Right ventricle myocardium inferior (tissue), 1 donor: Measurements from ENCODE around the gene DIP2C. TPM values are rescaled to one million over a fixed set of nuclear protein-coding genes. Genes with fewer than 3 reads are reported as not detected.
A peak's percentile ranks its signal among the peaks of the same experiment; 100 is the strongest.
"Not testable (repeated sequence)": the region's sequence is repeated elsewhere in the genome, so short reads cannot be mapped to it uniquely, and the experiment has no call there.

Experiments
- ATAC-seq: fragments of 200-7000 bp; cut with Tn5 transposase; one replicate; pipeline ENCODE4 v1.9.1; 2020; ENCODE audit warnings: mild to moderate bottlenecking, moderate library complexity
- DNase-seq: peaks from one replicate; pipeline ENCODE4 v3.0.0; 2021; ENCODE audit errors: missing footprints
- intact Hi-C: fragments of 100-400 bp; cut with DNase I; formaldehyde crosslinking; loops from one replicate; pipeline ENCODE4 v1.11.0; 2022
- total RNA-seq: library from RNA; stranded (reverse); fragmentation: NEBNext Ultra II Directional; extraction: Animal tissue kit (Norgen Biotek cat#: 25700); gene quantifications from one replicate; pipeline ENCODE4 v1.2.1, GENCODE V29; 2021
- donor health status: DM: no; HTN: yes; CAD: no; lungs with severe emphysema.

The DIP2C gene
- total RNA-seq, 1 donor from 2014 or later: 28.3 TPM

DNA sequence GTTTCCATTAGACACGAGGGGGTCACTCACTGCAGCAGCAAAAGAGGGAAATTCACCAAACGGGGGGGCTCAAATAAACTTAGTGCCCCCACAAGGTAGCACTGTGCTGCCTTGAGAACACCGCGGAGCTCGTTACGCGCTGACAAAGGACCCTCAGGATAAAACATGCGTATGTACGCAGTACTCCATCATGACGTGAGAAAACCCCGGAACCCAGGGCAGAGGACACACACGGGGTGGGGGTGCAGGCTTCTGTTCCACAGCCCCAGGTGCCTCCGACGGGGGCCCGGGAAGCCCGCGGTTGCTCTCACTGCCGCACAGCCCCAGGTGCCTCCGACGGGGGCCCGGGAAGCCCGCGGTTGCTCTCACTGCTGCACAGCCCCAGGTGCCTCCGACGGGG, 321.8 kb downstream of the DIP2C start:
- intact Hi-C loops: no loop called here
- ATAC-seq (no peak), DNase-seq (no peak)

DNA sequence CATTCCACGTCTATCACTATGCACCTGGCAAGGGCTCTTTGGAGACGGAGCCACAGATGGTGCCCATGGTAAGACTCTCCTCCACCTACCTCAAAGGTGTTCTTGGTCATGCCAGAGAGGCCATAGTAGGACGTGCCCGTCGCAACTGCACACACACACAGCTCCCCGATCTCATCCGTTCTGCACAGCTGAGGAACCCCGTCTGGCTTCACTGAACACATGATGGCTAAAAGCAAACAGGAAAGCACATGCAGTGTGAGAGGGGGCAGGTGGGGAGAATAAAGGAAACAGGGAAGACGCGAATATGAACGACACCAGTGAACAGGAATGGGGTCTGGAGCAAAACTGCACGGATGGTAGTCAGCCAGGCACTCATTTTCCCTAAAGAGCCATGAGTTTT, 323.3 kb downstream of the DIP2C start:
- intact Hi-C loops: no loop called here
- ATAC-seq: no peak
- no peak for DNase-seq

DNA sequence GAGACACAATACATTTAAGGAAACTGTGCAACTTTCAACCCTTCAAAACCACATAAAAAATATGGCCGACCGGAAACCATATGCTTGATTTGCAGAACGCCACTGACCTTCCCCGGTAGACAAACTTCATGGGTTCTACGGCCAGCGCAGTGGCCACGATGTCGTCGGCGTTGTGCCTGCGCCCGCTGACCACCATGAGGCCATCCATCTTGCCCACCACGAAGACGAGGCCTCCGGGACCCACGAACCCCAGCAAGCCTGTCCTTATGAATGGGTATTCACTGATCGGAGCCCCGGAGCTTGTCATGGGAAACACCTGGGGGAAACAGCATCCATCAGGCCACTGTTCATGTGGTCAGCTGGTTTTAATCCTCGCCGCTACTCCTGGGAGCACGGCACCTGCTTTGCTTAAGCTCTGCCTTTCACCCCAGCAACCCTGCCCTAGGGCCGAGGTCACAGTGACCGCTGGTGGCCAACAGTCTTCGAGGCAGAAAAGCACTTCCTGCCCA, 325.1 kb downstream of the DIP2C start:
- intact Hi-C loops: no loop called here
- no peak for ATAC-seq
- DNase-seq: no peak

DNA sequence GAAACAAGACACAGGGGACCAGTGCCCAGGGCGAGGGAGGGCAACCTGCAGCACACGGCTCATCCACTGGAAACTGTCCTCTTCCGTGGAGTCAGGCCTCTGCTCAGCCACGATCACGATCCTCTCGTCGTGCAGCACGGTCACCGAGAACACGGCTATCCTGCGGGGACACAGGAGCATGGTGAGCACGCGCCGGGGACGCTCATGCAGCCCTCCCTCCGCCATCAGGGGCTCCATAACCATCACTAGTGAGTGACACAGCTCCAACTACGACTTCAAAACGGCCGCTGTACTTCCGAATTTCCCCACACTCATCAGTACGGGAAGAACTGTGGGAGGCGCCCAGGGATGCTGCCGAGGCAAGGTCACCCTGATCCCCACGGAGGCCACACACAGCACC, 326.3 kb downstream of the DIP2C start:
- ATAC-seq: no peak
- intact Hi-C loops: no loop called here
- no peak for DNase-seq

DNA sequence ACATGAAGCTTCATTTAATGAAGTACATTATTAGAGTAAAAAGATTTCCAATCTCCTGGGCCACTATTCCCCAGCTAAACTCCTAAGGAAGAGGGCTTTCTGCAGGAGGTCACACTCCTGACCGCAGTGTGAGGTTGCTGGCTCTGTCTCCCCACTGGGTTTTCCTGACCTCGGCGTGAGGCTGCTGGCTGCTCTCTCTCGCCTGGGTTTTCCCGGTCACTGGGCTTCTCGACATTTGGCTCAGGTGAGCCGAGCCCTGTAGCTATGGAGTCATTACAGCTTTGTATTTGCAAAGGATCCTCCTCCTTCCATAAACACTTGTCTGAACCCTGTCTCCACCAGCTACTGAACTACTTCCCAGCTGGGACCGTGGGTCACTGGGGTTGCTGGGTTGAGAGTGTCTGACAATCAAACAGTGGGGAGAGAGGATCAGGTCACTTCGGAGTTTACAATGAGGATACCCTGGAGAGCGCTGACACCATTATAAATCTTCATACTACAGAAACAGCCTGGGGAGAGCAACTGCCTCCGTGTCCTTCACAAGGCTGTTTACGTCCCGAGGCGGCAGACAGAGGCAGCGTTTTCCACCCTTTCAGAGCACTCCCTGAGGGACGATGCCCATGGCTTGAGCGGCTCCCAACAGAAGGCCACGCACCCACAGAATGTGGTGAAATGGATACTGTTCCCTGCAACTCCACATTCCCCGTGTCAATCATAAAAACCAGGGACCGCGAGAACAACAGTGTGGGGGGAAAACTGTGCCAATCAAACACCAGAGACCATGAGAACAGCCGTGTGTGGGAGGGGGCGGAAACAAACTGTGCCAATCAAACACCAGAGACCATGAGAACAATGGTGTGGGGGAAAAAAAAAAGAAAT, 328.0 kb downstream of the DIP2C start:
- no peak for ATAC-seq
- no peak for DNase-seq
- intact Hi-C loops: no loop called here

DNA sequence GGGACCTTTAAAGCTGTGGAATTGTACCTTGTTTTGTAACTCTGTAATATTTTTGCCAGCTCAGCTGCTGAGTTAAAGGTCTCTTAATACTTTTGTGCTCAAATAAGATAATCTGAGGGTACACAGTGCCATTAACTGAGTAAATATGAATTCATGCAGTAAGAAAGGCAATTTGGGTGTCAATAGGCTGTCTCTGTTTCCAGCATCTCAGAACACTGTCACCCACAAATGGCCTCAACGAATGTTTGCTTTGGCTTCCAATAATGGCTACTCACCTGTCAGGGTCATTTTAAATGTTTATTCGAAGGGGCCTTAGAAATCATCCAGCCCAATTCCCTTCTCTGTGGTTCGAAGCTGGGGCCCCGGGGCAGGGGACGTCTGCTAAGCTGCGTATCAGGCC, 328.8 kb downstream of the DIP2C start:
- intact Hi-C loops: no loop called here
- no peak for DNase-seq
- ATAC-seq: no peak

DNA sequence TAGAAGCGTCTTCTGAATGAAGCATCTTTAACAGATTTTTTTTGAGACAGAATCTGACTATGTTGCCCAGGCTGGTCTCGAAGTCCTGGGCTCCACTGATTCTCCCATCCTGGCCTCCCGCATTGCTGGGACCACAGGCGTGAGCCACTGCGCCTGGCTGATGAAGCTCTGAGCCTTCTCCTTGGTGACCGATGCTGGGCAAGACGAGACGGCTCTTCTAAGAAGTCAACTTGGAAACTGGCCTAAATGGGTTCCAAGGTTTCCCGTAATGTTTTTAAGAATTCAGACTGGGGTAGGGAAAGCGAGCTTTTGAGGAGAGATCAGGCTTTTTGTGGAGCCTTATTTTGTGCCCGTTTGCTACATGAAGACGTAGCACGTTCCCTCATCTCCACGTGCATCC, 329.7 kb downstream of the DIP2C start:
- ATAC-seq: no peak
- DNase-seq: no peak
- intact Hi-C loops: no loop called here

DNA sequence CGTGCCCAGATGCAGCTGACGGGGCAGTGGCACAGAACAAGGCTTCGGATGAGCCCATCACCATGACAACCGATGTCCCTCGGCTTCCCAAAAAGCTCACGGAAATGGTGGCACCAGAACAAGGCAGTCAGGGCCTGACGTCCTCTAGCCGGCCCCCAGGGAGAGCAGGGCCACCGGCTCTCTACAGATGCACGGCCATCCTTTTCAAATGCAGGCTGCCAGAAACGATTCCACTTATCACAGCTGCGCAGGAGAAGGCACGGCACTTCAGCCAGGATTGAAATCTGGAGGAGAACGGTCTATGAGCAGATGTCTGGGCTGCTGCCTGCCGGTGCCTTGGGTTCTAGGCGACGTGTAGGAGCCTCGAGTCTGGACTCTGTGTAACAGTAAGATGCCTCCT, 330.4 kb downstream of the DIP2C start:
- DNase-seq: no peak
- intact Hi-C loops: no loop called here
- ATAC-seq: peak; percentile 13

DNA sequence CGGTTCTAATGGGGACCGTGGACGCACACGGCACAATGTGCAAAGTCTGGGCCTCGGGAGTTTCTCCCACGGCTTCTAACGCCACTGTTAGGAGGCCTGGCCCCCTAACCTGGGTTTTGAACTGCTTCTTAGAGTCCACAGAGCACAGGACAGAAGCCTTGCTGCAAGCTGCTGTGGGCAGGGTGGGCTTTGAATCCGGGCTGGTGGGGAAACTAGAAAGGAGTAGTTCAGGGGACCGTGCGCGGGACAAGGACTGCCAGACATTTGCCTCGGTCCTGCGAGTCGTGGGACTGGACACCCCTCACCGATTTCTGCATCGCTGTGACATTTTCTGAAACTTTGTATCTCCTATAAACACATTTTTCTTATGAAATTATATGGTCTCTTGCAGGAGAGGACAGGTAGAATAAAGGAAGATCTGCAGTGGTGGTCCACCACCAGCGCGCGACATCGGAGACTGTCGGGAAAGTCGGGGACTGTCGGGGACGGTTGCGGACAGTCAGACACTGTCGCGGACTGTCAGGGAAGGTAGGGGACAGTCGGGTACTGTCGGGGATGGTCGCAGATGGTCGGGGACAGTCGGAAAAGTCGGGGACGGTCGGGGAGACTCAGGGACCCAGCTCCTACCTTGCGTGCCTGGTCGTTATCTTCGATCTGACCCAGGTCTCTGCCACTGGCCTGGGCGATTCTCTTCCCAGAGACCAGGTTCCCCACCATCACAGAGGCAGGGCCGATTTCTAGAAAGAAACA, 332.1 kb downstream of the DIP2C start:
- DNase-seq (no peak), ATAC-seq (no peak)
- intact Hi-C loops: no loop called here

DNA sequence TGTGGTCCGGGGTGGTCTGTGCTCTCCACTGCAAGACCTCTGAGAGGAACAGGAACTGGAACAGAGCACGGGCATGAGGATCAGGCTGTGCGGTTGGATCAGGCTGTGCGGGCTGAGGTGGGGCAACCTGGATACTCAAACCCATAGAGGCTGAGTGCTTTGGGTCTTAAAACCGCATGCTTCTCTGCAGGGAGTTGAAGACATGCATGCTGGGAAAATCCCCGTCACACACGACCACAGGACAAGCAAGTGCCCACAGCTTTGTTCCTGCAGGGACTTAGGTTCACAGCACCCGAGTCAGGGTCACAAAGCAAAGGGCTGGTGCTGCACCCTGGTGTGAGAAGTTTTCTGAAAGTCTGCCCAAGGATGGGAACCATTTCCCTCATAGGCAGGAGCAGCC, 333.0 kb downstream of the DIP2C start:
- DNase-seq (no peak), ATAC-seq (no peak)
- intact Hi-C loops: no loop called here

DNA sequence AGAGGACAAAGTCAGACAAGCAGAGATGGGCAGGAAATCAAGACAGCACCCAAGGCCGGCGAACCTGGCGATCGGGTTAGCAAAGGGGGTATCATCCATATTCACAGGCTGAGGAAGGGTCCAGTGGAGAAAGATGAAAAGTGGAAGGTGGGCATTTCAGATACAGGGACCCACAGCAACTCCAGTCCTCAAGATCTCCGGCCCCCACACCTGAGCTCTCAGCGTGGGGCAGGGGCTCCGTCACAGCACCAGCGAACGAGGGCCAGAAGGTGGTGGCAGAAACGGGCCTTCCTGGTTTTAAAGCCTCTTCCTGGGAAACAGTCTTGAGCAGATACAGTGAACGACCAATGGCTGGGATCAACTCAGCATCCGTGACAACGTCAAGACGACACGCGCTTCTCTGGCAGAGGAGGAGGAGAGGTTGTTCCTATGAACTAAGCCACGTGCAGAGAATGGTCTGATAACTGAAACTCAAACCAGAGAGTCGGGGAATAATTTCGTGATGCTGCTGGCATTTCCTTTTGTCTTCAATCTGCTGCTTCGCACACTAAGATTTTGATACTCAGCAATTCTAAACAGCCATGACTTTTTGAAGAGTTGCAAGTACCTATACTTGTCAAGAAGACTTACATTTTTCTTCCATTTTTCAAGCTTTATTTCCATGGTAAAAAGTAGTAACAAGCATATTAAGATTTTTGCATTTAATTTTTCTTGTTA, 334.4 kb downstream of the DIP2C start:
- DNase-seq: peak; percentile 3

DNA sequence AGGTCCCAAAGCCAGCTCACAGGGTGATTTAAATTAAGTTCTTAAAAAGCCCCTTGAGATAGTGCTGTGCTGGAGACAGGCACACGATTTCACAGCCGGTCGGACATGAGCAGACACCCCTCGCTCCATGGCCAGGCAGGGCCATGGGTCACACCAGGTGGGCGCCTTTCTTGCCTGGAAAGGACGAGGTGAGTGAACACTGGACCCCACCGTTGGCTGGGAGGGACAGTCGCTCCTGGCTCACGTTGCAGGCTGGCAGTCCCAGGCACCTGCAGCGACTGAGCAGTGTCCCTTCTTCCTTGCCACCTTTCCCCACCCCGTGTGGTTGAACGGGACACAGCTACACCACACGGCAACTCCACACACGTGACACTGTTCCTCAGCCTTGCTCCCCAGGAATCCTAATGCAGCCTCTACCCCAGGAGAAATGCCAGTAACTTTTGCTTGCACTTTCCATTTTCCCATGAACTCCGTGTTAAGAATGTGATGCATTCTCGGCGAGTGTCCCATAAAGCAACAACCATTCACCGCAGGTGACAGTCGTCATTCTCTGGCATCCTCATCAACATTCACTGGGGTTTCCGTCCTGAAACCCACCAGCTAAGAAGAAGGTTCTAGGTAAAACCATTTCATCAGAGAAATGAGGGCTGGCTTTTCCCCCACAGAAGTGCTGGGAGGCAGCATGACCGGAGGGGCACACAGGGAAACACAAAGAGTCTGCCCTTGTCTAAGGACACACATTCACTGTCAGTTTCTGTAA, 336.8 kb downstream of the DIP2C start:
- intact Hi-C loops: no loop called here
- ATAC-seq (no peak), DNase-seq (peak; percentile 27)

More for the DNA sequence above, 334.4 kb downstream of the DIP2C start:
- ATAC-seq: no peak
- intact Hi-C loops: no loop called here

DNA sequence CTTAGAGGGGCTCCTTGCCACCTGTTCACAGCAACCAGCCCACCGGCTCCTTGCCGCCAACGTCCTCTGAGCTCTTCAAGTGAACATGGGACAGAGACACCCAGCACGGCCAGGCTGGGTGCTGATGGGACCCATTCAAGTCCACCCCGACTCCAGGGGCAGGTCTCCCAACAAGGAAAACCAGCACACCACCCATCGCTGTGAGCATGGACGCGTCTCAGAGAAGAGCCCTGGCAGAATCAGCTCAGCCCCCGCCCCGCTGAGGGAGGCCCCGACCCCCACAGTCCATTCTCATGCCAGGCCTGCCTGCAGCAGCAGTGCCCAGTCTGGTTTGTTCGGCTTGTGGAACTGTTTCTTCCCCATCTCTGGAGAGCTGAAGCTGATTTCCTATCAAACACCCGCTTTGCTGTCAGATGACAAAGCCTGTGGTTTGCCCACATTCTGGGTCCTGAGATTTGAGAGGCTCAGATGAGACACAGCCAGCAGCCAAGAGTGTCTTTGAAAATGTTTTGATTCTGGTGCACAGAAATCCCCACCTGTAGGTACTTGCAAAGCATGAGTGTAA, 337.6 kb downstream of the DIP2C start:
- ATAC-seq: no peak
- intact Hi-C loops: no loop called here
- DNase-seq: peak; percentile 65

DNA sequence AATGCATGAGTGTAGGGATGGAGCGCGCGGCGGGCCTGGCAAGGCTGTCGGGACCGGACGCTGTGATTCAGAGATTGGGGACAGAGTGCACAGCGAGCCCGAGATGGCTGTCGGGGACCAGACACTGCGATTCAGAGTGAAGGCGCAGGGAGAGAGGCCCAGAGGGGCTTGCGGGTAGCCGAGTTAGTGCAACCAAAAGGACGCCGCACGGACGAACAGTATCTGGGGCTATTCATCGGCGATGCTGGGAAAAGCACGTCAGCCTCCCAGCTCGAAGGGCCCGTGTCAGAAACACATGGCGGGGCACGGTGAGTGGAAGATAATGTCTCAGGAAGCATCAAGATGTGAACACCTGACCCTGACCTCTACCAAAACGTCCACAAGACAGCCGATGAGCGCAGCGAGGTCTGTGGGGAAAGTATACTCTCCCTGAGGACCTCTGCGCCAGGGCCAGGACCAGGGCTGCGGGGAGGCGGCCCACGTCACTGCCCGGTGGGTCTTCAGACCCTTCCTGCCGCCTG, 338.4 kb downstream of the DIP2C start:
- ATAC-seq: no peak
- intact Hi-C loops: no loop called here
- no peak for DNase-seq

DNA sequence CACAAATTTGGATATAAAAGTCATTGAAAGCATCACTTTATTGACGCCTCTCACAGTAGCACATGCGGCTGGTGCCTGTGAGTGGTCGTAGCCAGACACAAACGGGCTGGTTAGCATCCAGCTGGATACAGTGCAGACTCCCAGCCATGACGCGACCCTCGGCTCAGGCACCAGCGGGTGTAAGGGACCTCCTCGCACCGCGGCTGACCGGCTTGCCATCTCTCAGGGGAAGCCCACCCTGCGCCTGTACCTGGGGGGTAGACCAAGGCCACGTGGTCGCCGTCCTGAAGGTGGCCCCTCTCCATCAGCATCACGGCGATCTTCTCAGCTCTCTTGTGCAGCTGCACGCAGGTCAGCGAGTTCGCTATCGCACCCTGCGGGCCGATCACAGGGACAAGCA, 340.4 kb downstream of the DIP2C start:
- ATAC-seq (no peak), DNase-seq (no peak)
- intact Hi-C loops: no loop called here

DNA sequence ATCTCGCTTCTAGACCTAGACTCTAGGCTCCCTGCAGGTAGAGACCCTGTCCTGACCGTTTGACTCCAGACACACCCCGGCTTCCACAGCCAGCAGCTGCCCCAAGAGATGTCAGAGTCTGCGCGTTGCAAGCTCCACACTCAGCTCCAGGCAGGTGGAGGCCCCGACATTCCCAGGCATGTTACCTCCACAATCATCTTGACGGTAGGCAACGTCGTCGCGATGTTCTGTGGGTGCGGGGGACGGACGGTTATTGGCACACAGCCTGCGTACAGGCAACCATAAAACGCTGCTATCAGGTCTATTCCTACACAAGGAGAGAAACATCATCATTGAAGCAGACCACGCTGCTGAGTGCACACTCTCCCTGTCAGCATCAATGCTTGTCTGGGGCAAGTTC, 341.0 kb downstream of the DIP2C start:
- ATAC-seq (no peak), DNase-seq (no peak)
- intact Hi-C loops: no loop called here

DNA sequence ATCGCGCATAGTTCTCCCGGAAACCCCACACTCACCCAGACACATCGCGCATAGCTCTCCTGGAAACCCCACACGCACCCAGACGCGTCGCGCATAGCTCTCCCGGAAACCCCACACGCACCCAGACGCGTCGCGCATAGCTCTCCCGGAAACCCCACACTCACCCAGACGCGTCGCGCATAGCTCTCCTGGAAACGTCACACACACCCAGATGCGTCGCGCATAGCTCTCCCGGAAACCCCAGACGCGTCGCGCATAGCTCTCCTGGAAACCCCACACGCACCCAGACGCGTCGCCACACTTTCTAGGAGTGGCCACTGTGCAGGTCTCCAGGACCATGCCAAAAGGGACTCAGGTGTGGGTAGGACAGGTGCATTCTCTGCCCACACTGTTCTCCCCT, 341.7 kb downstream of the DIP2C start:
- DNase-seq, intact Hi-C loops, ATAC-seq: not testable (repeated sequence)

DNA sequence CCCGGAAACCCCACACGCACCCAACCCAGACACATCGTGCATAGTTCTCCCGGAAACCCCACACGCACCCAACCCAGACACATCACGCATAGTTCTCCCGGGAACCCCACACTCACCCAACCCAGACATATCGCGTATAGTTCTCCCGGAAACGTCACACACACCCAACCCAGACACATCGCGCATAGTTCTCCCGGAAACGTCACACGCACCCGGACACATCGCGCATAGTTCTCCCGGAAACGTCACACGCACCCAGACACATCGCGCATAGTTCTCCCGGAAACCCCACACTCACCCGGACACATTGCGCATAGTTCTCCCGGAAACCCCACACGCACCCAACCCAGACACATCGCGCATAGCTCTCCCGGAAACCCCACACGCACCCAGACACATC, 342.3 kb downstream of the DIP2C start:
- ATAC-seq, intact Hi-C loops, DNase-seq: not testable (repeated sequence)
